ENCODE measurements around the gene ATG16L2. TPM values are rescaled to one million over a fixed set of nuclear protein-coding genes. Genes with fewer than 3 reads are reported as not detected.

ATG16L2 gene
- total and polyA plus RNA-seq, 2 donors (not counting 1 experiment from before 2014, with no cell fraction given): 3.3 to 8.8 TPM

DNA sequence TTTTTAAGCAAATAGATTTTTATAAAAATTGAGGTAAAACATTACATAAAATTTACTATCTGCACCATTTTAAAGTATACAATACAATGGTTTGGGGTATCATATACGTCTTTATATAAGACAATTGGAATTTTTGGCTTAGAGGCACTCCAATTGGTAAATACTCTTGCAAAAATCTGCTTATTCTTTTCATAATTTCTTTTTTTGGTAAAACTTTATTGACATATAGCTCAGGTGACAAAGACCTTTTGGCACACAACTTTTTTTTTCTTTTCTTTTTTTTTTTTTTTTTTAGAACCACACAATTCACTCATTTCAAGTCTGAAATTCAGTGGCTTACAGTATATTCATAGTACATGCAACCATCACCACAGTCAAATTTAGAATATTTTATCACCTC lies 57.8 kb downstream of the ATG16L2 start:
- no peak overlapping the region for H3K4me2 ChIP-seq (ENCODE audit: extremely low read depth, insufficient read depth, low read length)
- no peak for TF ChIP-seq EZH2 (IDR thresholded peaks at IDR 0.05; ENCODE audit: low read length, missing control alignments)
- no peak for TF ChIP-seq CTCF (conservative IDR thresholded peaks at IDR 0.05 in 1 of 2, IDR thresholded peaks at IDR 0.05 in 1 of 2; ENCODE audit: low read depth in 1 of 2, low read length in 2 of 2)
- no peak for DNase-seq (ENCODE audit: low read depth in 2 of 2)
- H3K4me1 ChIP-seq (ENCODE audit: control insufficient read depth, extremely low read depth, insufficient read depth, low read length): no peaks in the 10 kb centered on the region
- no peak overlapping the region for H2AFZ ChIP-seq (ENCODE audit: low read length)
- H3K27ac ChIP-seq (ENCODE audit: insufficient read depth, low read length): no peak overlapping the region
- no peak overlapping the region for H3K9ac ChIP-seq (ENCODE audit: insufficient read depth, low read length)
- no peak overlapping the region for H3K4me3 ChIP-seq (replicated peaks in 1 of 4; ENCODE audit: control extremely low read depth in 1 of 4, insufficient read depth in 1 of 4, low read depth in 3 of 4, low read length in 4 of 4)
- H4K20me1 ChIP-seq (ENCODE audit: control insufficient read depth, extremely low read depth, insufficient read depth, low read length): no peaks in the 10 kb centered on the region
- no peaks in the 10 kb centered on the region for H3K27me3 ChIP-seq (ENCODE audit: control insufficient read depth, insufficient read depth, low read length)
- no peaks in the 10 kb centered on the region for H3K79me2 ChIP-seq (ENCODE audit: control insufficient read depth, insufficient read depth, low read length)
- H3K36me3 ChIP-seq (ENCODE audit: control insufficient read depth, insufficient read depth, low read length): no peaks in the 10 kb centered on the region
- H3K9me3 ChIP-seq (ENCODE audit: control insufficient read depth, insufficient read depth, low read depth, low read length): no peaks in the 10 kb centered on the region

- Histone ChIP-seq H3K4me1 (ENCODE audit: control insufficient read depth, extremely low read depth, insufficient read depth, low read length) (no peaks in the 10 kb centered on the region), H2AFZ (ENCODE audit: low read length) (no peak overlapping the region), H3K4me3 (replicated peaks in 1 of 4; ENCODE audit: control extremely low read depth in 1 of 4, insufficient read depth in 1 of 4, low read depth in 3 of 4, low read length in 4 of 4) (no peak overlapping the region), H3K79me2 (ENCODE audit: control insufficient read depth, insufficient read depth, low read length) (no peaks in the 10 kb centered on the region), H3K27me3 (ENCODE audit: control insufficient read depth, insufficient read depth, low read length) (no peaks in the 10 kb centered on the region), H3K36me3 (ENCODE audit: control insufficient read depth, insufficient read depth, low read length) (no peaks in the 10 kb centered on the region), H3K9ac (ENCODE audit: insufficient read depth, low read length) (no peak overlapping the region), H3K4me2 (ENCODE audit: extremely low read depth, insufficient read depth, low read length) (no peak overlapping the region), H4K20me1 (ENCODE audit: control insufficient read depth, extremely low read depth, insufficient read depth, low read length) (no peaks in the 10 kb centered on the region), H3K9me3 (ENCODE audit: control insufficient read depth, insufficient read depth, low read depth, low read length) (no peaks in the 10 kb centered on the region), H3K27ac (ENCODE audit: insufficient read depth, low read length) (no peak overlapping the region)
- TF ChIP-seq CTCF (conservative IDR thresholded peaks at IDR 0.05 in 1 of 2, IDR thresholded peaks at IDR 0.05 in 1 of 2; ENCODE audit: low read depth in 1 of 2, low read length in 2 of 2) (no peak), EZH2 (IDR thresholded peaks at IDR 0.05; ENCODE audit: low read length, missing control alignments) (no peak)
- DNase-seq (ENCODE audit: low read depth in 2 of 2): no peak
Observed at GRCh38 chr11:72875736-72876135, 61.5 kb downstream of the ATG16L2 start.

- H3K4me3 ChIP-seq (replicated peaks in 1 of 4; ENCODE audit: control extremely low read depth in 1 of 4, insufficient read depth in 1 of 4, low read depth in 3 of 4, low read length in 4 of 4): no peak overlapping the region
- H3K9ac ChIP-seq (ENCODE audit: insufficient read depth, low read length): no peak overlapping the region
- no peak overlapping the region for H3K4me2 ChIP-seq (ENCODE audit: extremely low read depth, insufficient read depth, low read length)
- H3K27me3 ChIP-seq (ENCODE audit: control insufficient read depth, insufficient read depth, low read length): no peaks in the 10 kb centered on the region
- no peak overlapping the region for H3K27ac ChIP-seq (ENCODE audit: insufficient read depth, low read length)
- no peaks in the 10 kb centered on the region for H3K9me3 ChIP-seq (ENCODE audit: control insufficient read depth, insufficient read depth, low read depth, low read length)
- no peak for DNase-seq (ENCODE audit: low read depth in 2 of 2)
- no peaks in the 10 kb centered on the region for H3K4me1 ChIP-seq (ENCODE audit: control insufficient read depth, extremely low read depth, insufficient read depth, low read length)
- no peaks in the 10 kb centered on the region for H4K20me1 ChIP-seq (ENCODE audit: control insufficient read depth, extremely low read depth, insufficient read depth, low read length)
- H3K36me3 ChIP-seq (ENCODE audit: control insufficient read depth, insufficient read depth, low read length): no peaks in the 10 kb centered on the region
- no peaks in the 10 kb centered on the region for H3K79me2 ChIP-seq (ENCODE audit: control insufficient read depth, insufficient read depth, low read length)
- no peak overlapping the region for H2AFZ ChIP-seq (ENCODE audit: low read length)
- TF ChIP-seq CTCF (conservative IDR thresholded peaks at IDR 0.05 in 1 of 2, IDR thresholded peaks at IDR 0.05 in 1 of 2; ENCODE audit: low read depth in 1 of 2, low read length in 2 of 2) (no peak), EZH2 (IDR thresholded peaks at IDR 0.05; ENCODE audit: low read length, missing control alignments) (no peak)
Observed at GRCh38 chr11:72876147-72876546, 61.9 kb downstream of the ATG16L2 start.

Other genes with a start within 250 kb of the ATG16L2 start
- 0.50 and 0.77 TPM in 2 replicates for gene PDE2A, start 140.0 kb upstream of the ATG16L2 start, total RNA-seq
- 0.08 and 2.6 TPM in 2 replicates for gene PDE2A, start 140.0 kb upstream of the ATG16L2 start, polyA plus RNA-seq
- gene ARAP1, start 62.0 kb upstream of the ATG16L2 start, total RNA-seq: 97.3 and 113 TPM in 2 replicates
- 32.8 and 41.8 TPM in 2 replicates for gene ARAP1, start 62.0 kb upstream of the ATG16L2 start, polyA plus RNA-seq
- 32.0 and 38.3 TPM in 2 replicates for gene STARD10, start 20.4 kb upstream of the ATG16L2 start, total RNA-seq
- 11.4 and 20.7 TPM in 2 replicates for gene STARD10, start 20.4 kb upstream of the ATG16L2 start, polyA plus RNA-seq

Measured in fibroblast of lung (primary cell).